SK-N-MC (cell line): Measurements from ENCODE around the gene SDC4.

Experiments used
- EZH2 ChIP-seq: fragments of 200-600 bp; sonication (generic); IDR thresholded peaks from one replicate; pipeline ENCODE4 v1.6.1; 2017; ENCODE audit warnings: antibody characterized with exemption
- FOXP2 ChIP-seq: optimal IDR thresholded peaks from 2 replicates; pipeline ENCODE3; 2011; ENCODE audit warnings: mild to moderate bottlenecking, moderate library complexity; ENCODE audit not compliant: insufficient read depth; ENCODE audit errors: extremely low read length, control extremely low read depth
- POLR2AphosphoS5 ChIP-seq: IDR thresholded peaks from 2 replicates; pipeline ENCODE4 v1.6.1; 2012; ENCODE audit warnings: mild to moderate bottlenecking, low read depth, low read length, borderline replicate concordance

DNA sequence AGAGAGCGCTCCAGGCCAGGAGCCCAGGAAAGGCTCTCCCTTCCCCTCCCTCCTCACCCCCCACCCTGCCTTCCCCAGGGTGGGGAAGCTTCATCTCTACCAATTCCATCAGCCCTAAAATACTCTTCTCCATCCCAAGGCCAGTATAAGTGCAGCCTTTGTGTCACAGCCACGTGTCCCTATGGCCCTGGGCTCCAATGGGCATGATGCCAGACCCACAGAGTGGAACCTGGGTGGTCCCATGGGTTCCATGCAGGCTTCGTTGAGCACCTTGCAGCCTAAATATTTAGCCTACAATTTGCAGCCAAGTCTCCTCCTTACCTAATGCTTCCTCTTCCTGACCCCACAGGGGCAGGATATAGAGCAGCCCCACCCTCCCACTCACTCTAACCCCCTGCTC, 39.1 kb downstream of the SDC4 start:
- TF ChIP-seq POLR2AphosphoS5 = no peak
- TF ChIP-seq EZH2 = no peak
- TF ChIP-seq FOXP2 = no peak
